HG03097 (cell line): ENCODE measurements around the gene AUTS2.

ENCODE experiments used
- ATAC-seq: cut with Tn5 transposase; IDR thresholded peaks from one replicate; pipeline ENCODE4 v1.9.1; 2021; ENCODE audit not compliant: unreplicated experiment, low FRiP score

Gene AUTS2

GRCh38 chr7:69957661-69958060, 359.4 kb downstream of the AUTS2 start:
- no peak for ATAC-seq

DNA sequence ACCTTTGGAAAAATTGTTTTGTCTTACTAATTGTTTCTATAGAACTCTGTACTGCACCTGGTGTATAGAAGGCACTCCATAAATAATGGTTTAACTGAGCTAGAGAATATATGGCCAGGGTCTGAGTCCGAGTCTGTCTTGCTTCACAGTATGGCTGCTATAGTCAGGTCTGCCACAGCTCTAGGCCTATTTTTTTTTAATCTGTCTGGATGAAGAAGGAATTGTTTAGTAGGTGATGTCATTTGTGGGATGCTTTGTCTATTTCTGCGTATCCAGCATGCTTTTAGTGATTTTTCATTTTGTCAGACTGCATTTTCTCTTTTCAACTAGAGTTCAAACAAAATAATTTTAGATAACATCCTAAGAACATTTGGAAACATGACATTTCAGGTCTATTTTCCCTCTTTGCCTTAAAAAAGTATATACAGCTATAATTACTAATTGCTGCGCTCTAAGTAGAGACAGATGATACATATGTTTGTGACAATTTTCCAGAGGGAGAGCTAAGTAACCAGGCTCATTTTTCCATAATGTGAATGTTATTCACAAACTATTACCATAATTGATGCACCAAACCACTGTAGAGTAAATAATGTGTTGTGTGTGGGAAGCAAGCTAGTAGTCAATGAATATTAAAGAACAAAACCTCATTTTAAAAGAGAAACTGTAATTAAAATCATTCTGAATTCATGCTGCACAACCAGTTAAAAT, 361.7 kb downstream of the AUTS2 start:
- ATAC-seq, result no peak

GRCh38 chr7:69961436-69961835, 363.2 kb downstream of the AUTS2 start:
- no peak for ATAC-seq

DNA sequence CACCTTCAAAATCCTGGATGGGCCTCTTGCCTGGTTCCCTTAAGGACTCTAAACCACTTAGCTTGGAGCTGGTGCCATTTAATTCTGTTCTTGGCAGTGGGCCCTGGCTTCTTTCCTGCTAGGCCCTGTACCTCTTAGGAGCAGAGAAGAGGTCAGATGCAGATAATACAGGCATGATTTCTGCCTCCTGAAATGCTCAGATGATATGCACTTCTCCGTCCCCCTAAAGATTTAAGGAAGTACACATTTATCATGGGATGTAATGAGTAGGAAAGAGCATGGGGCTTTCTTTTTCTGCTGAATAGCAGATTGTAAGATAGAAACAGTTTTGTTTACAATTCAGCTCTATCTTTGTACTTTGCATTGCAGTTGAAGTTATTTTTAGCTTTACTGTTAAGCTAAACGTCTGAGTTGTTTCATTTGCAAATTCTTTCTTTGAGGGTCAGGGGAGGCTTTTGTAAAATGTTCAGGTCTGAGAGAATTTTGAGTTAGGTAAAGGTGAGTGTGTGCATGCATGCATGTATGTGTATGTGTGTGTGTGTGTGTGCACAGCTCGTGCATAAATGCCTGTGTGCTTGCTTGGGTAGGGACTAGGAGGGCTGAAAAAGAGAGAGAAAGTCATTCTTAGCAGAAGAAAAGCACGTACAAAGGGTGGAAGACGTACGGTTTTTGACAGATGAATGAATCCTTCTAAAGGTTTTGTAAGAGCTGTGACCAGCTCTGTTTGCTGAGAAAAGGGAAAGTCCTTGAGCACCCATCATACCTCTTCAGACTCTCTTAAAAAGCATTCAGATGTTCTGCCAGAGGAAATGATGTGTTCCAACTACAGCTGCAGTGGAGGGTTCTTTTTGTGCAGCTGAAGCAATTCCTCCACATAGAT, 364.2 kb downstream of the AUTS2 start:
- peak; percentile 49 for ATAC-seq

- no peak for ATAC-seq
Measured at GRCh38 chr7:69963393-69963792, 365.1 kb downstream of the AUTS2 start.

- no peak for ATAC-seq
Measured at GRCh38 chr7:69966766-69967591, 368.7 kb downstream of the AUTS2 start.

DNA sequence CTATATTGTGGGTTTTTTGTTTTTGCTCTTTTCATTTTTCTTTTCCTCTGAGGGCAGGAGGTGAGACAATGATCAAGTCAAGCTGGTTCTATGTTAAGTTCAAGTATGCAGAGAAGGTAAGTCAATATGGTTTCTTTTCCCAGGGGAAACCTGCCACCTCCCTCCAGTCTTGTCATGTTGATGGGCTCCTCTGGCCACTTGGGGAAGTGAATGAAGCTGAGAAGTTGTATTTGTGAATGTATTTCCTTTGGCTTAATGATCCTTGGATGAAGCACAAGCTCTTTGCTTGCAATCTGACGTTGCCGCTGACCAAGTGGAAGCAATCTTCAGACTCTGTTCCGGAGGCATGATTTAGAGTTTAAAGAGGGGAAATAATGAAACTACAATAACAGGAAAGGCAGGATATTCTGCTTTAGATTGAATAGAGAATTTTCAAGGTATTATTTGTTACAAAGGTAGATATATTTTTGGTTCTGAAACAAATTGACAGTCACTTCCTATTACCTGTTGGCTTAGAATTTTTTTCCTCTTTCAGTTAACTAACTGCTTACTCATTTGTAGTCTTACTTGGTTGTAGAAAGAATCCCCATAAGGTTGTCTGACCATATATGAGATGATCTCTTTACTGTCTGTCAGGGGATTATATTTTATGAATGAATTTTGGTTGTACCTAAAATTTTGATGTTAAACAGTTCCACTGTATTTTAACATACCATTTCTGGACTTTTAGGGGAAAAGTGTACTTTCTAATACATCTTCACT, 369.6 kb downstream of the AUTS2 start:
- peak; percentile 65 for ATAC-seq

DNA sequence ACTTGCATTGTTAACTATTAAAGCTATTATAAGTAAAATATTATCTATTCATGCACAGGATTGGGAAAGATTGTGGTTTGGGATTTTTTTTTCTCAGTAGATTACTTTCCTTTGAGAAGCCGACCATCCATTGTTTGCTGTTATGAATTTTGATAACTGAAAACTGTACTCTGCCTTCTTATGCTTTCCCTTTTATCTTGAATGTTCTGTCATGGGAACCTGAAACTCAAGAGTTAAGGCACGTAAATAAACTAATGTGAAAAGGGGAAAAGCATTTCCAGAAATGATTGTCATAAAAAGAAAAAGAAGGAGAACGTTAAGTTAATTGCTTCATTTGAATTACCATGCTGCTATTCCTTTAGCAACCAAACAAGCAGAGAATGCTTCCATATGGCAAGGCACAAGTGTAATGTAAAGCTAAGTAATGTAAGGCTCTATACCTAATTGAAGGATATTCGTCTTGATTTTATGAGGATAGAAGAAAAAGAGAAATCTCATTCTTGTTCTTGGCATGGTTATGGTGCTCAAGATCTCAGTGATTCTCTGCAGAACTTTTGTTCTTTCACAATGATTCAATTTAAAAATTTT, 370.8 kb downstream of the AUTS2 start:
- no peak for ATAC-seq

GRCh38 chr7:69981646-69982045, 383.4 kb downstream of the AUTS2 start:
- ATAC-seq, result no peak

DNA sequence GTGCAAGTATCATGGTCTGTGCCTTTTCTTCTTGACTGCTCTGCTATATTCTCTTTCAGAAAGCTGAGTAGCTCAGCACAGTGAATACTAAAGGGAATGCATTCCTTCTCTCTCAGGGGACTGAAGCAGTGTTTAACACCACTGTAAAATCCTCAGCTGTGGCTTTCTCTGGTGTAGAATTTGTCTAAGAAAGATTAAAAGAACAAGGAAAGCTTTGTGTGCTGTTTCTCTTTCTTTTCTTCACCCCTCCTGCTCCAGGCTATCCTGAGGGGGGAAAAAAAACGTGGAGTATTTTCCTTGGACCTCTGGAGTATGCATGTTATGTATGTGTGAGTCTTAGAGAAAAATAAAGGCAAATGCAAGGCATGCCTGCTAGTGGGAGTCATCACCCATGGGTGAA, 383.9 kb downstream of the AUTS2 start:
- no peak for ATAC-seq

- no peak for ATAC-seq
Measured at GRCh38 chr7:69989551-69989950, 391.3 kb downstream of the AUTS2 start.

DNA sequence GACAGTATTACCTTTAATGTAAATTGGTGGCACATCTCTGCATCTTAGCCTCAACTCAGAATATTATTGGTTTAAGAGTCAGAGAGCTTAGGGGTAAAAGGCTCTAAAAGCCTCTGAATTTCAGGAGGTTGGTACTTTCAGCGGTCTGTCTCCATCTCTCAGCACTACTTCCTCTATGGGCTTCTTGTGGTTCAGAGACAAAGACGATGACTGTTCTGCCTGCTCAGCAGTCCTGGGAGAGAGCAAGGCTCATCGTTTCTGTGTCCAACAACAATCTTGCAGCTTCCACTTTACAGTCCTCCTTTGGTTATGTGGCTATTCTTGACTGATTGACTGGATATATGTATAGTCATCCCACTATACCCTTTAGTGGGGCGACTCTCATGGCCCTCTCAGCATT, 394.7 kb downstream of the AUTS2 start:
- peak; percentile 61 for ATAC-seq

- ATAC-seq, result no peak
Measured at GRCh38 chr7:69994218-69994617, 395.9 kb downstream of the AUTS2 start.

GRCh38 chr7:69994886-69995542, 396.7 kb downstream of the AUTS2 start:
- no peak for ATAC-seq

- ATAC-seq, result no peak
Measured at GRCh38 chr7:69996121-69996520, 397.8 kb downstream of the AUTS2 start.

- ATAC-seq, result no peak
Measured at GRCh38 chr7:70000737-70001348, 402.6 kb downstream of the AUTS2 start.

GRCh38 chr7:70005480-70005879, 407.2 kb downstream of the AUTS2 start:
- no peak for ATAC-seq

DNA sequence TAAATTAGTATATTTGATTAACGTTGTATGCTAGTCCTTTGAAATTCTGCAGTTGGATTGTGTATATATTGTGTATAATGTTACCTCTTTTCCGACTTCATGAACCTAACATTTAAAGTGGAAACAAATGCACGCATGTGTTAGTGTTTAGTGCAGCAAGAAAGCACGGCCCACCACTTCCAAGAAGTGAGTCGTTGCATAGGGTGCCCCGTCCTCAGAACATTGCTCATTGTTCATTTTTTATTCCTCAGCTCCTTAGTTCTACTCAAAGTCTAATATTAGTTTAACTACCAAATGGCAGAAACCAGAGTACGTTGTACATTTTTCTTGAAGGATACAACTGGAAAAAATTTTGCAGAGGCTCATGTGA, 407.6 kb downstream of the AUTS2 start:
- no peak for ATAC-seq

- ATAC-seq, result no peak
Measured at GRCh38 chr7:70006261-70006920, 408.1 kb downstream of the AUTS2 start.
